ENCODE measurements around the gene CEL. TPM values are rescaled to one million over a fixed set of nuclear protein-coding genes. Genes with fewer than 3 reads are reported as not detected.

The CEL gene
- total RNA-seq, 4 donors from 2014 or later: 0.38 to 31.2 (median 8.4) TPM

- WGBS, 2 donors: 94% methylated on average over 12 of the region's 12 CpGs
- TF ChIP-seq CTCF (IDR thresholded peaks at IDR 0.05) (no peak), POLR2A (IDR thresholded peaks at IDR 0.05) (no peak)
- H3K4me3 ChIP-seq (ENCODE audit: low read depth, poor library complexity, severe bottlenecking): no peak overlapping the region
- intact Hi-C loops (cut with DNase I; ENCODE audit: low total_unique reads): loop anchor here (2.0 kb wide), 1 partner anchor 57 kb away; no protein-coding TSS in a partner anchor
- DNase-seq (ENCODE audit: low spot score in 2 of 2): no peak
Measured at GRCh38 chr9:133099726-133100505, 38.1 kb downstream of the CEL start.

GRCh38 chr9:133100506-133101355, 39.0 kb downstream of the CEL start:
- no peak for DNase-seq (ENCODE audit: low spot score in 2 of 2)
- no peak for TF ChIP-seq CTCF (IDR thresholded peaks at IDR 0.05)
- no peak for TF ChIP-seq POLR2A (IDR thresholded peaks at IDR 0.05)
- intact Hi-C loops (cut with DNase I; ENCODE audit: low total_unique reads): no loop called here
- H3K4me3 ChIP-seq (ENCODE audit: low read depth, poor library complexity, severe bottlenecking): no peak overlapping the region
- WGBS, 2 donors: 87 to 90% methylated on average over 13 of the region's 13 CpGs

GRCh38 chr9:133101356-133102189, 39.8 kb downstream of the CEL start:
- WGBS, 2 donors: 93 to 97% methylated on average over 23 to 30 of the region's 32 CpGs
- H3K4me3 ChIP-seq (ENCODE audit: low read depth, poor library complexity, severe bottlenecking): no peak overlapping the region
- no peak for DNase-seq (ENCODE audit: low spot score in 2 of 2)
- TF ChIP-seq CTCF (IDR thresholded peaks at IDR 0.05) (no peak), POLR2A (IDR thresholded peaks at IDR 0.05) (no peak)
- intact Hi-C loops (cut with DNase I; ENCODE audit: low total_unique reads): loop anchor here (2.0 kb wide), 1 partner anchor 45 kb away; no protein-coding TSS in a partner anchor

GRCh38 chr9:133102190-133103021, 40.6 kb downstream of the CEL start:
- 95 to 96% methylated on average over 20 of the region's 21 CpGs for WGBS, 2 donors
- H3K4me3 ChIP-seq (ENCODE audit: low read depth, poor library complexity, severe bottlenecking): no peak overlapping the region
- TF ChIP-seq POLR2A (IDR thresholded peaks at IDR 0.05): no peak
- TF ChIP-seq CTCF (IDR thresholded peaks at IDR 0.05): no peak
- peak in 1 of 2 donors; percentile 76 for DNase-seq (ENCODE audit: low spot score in 2 of 2)
- intact Hi-C loops (cut with DNase I; ENCODE audit: low total_unique reads): loop anchor here (2.0 kb wide), 1 partner anchor 44 kb away; no protein-coding TSS in a partner anchor

Measured in lower leg skin (tissue), 4 donors.